ENCODE measurements around the gene HPN.
"Not testable (repeated sequence)": the region's sequence is repeated elsewhere in the genome, so short reads cannot be mapped to it uniquely, and the experiment has no call there.

The HPN gene

GRCh38 chr19:35013041-35013819, 28.3 kb upstream of the HPN start:
- no peak for TF ChIP-seq JUND (IDR thresholded peaks at IDR 0.05; ENCODE audit: low read depth)
- DNase-seq (ENCODE audit: low read depth in 1 of 2, low spot score in 1 of 2), result peak in 1 of 2 experiments; percentile 30
- in situ Hi-C loops (cut with HindIII; ENCODE audit: low pct_unique_long_range_greater_than_20kb, low sequenced_read_pairs), result no loop called here

- TF ChIP-seq JUND (IDR thresholded peaks at IDR 0.05; ENCODE audit: low read depth), result no peak
- DNase-seq (ENCODE audit: low read depth in 1 of 2, low spot score in 1 of 2), result no peak
- in situ Hi-C loops (cut with HindIII; ENCODE audit: low pct_unique_long_range_greater_than_20kb, low sequenced_read_pairs), result no loop called here
Measured at GRCh38 chr19:35013820-35014754, 27.4 kb upstream of the HPN start.

- in situ Hi-C loops (cut with HindIII; ENCODE audit: low pct_unique_long_range_greater_than_20kb, low sequenced_read_pairs); DNase-seq (ENCODE audit: low read depth in 1 of 2, low spot score in 1 of 2): not testable (repeated sequence)
Measured at GRCh38 chr19:35014774-35015173, 26.7 kb upstream of the HPN start.

- DNase-seq (ENCODE audit: low read depth in 1 of 2, low spot score in 1 of 2), result no peak
- no peak for TF ChIP-seq JUND (IDR thresholded peaks at IDR 0.05; ENCODE audit: low read depth)
- in situ Hi-C loops (cut with HindIII; ENCODE audit: low pct_unique_long_range_greater_than_20kb, low sequenced_read_pairs), result no loop called here
Measured at GRCh38 chr19:35015270-35015953, 26.1 kb upstream of the HPN start.

GRCh38 chr19:35015954-35016351, 25.6 kb upstream of the HPN start:
- in situ Hi-C loops (cut with HindIII; ENCODE audit: low pct_unique_long_range_greater_than_20kb, low sequenced_read_pairs), result no loop called here
- TF ChIP-seq JUND (IDR thresholded peaks at IDR 0.05; ENCODE audit: low read depth), result no peak
- no peak for DNase-seq (ENCODE audit: low read depth in 1 of 2, low spot score in 1 of 2)

- no peak for TF ChIP-seq JUND (IDR thresholded peaks at IDR 0.05; ENCODE audit: low read depth)
Measured at GRCh38 chr19:35017507-35017906, 24.0 kb upstream of the HPN start.

GRCh38 chr19:35018379-35018778, 23.1 kb upstream of the HPN start:
- no peak for TF ChIP-seq JUND (IDR thresholded peaks at IDR 0.05; ENCODE audit: low read depth)
- no peak for DNase-seq (ENCODE audit: low read depth in 1 of 2, low spot score in 1 of 2)
- in situ Hi-C loops (cut with HindIII; ENCODE audit: low pct_unique_long_range_greater_than_20kb, low sequenced_read_pairs), result no loop called here

More at GRCh38 chr19:35017507-35017906, 24.0 kb upstream of the HPN start:
- in situ Hi-C loops (cut with HindIII; ENCODE audit: low pct_unique_long_range_greater_than_20kb, low sequenced_read_pairs), result no loop called here
- DNase-seq (ENCODE audit: low read depth in 1 of 2, low spot score in 1 of 2), result no peak

- no peak for TF ChIP-seq JUND (IDR thresholded peaks at IDR 0.05; ENCODE audit: low read depth)
- in situ Hi-C loops (cut with HindIII; ENCODE audit: low pct_unique_long_range_greater_than_20kb, low sequenced_read_pairs), result no loop called here
- no peak for DNase-seq (ENCODE audit: low read depth in 1 of 2, low spot score in 1 of 2)
Measured at GRCh38 chr19:35019144-35019543, 22.4 kb upstream of the HPN start.

- TF ChIP-seq JUND (IDR thresholded peaks at IDR 0.05; ENCODE audit: low read depth), result no peak
- in situ Hi-C loops (cut with HindIII; ENCODE audit: low pct_unique_long_range_greater_than_20kb, low sequenced_read_pairs), result no loop called here
- no peak for DNase-seq (ENCODE audit: low read depth in 1 of 2, low spot score in 1 of 2)
Measured at GRCh38 chr19:35021016-35021415, 20.5 kb upstream of the HPN start.

- in situ Hi-C loops (cut with HindIII; ENCODE audit: low pct_unique_long_range_greater_than_20kb, low sequenced_read_pairs), result no loop called here
- no peak for TF ChIP-seq JUND (IDR thresholded peaks at IDR 0.05; ENCODE audit: low read depth)
- no peak for DNase-seq (ENCODE audit: low read depth in 1 of 2, low spot score in 1 of 2)
Measured at GRCh38 chr19:35021596-35021995, 19.9 kb upstream of the HPN start.

GRCh38 chr19:35022460-35022859, 19.1 kb upstream of the HPN start:
- no peak for TF ChIP-seq JUND (IDR thresholded peaks at IDR 0.05; ENCODE audit: low read depth)
- in situ Hi-C loops (cut with HindIII; ENCODE audit: low pct_unique_long_range_greater_than_20kb, low sequenced_read_pairs), result no loop called here
- no peak for DNase-seq (ENCODE audit: low read depth in 1 of 2, low spot score in 1 of 2)

- in situ Hi-C loops (cut with HindIII; ENCODE audit: low pct_unique_long_range_greater_than_20kb, low sequenced_read_pairs), result no loop called here
- no peak for TF ChIP-seq JUND (IDR thresholded peaks at IDR 0.05; ENCODE audit: low read depth)
- DNase-seq (ENCODE audit: low read depth in 1 of 2, low spot score in 1 of 2), result no peak
Measured at GRCh38 chr19:35023428-35023827, 18.1 kb upstream of the HPN start.
